GM12878 (cell line): ENCODE data around the gene GABRR1. TPM values are rescaled to one million over a fixed set of nuclear protein-coding genes. Genes with fewer than 3 reads are reported as not detected.

Experiments used
- ATAC-seq: fragments of 200-7000 bp; cut with Tn5 transposase; 3 replicates; pipeline ENCODE4 v1.9.1; 2020; ENCODE audit warnings: mild to moderate bottlenecking, moderate library complexity
- BruUV-seq: library from RNA; stranded (reverse); fragments of 400-500 nt; replicated peaks from 2 replicates; lab custom pipeline; 2021; lab: Mats Ljungman, UMichigan
- CTCF ChIA-PET: fragments of 300-600 bp; sonication (Branson Sonifier 250); formaldehyde crosslinking; extraction: SDS; loops from one replicate; lab custom pipeline; 2021; ENCODE audit warnings: inconsistent platforms; lab: Yijun Ruan, JAX
- POLR2A ChIA-PET: fragments of 350-600 bp; formaldehyde crosslinking; extraction: SDS; loops from one replicate; lab custom pipeline; 2021; ENCODE audit warnings: inconsistent platforms; lab: Charles Lee
- RAD21 ChIA-PET: fragments of 300-600 bp; sonication (Branson Sonifier 250); formaldehyde crosslinking; loops from one replicate; lab custom pipeline; 2023; ENCODE audit warnings: antibody characterized with exemption; ENCODE audit not compliant: unreplicated experiment; lab: Charles Lee
- SMC1A ChIA-PET: fragments of 300-600 bp; sonication (Branson Sonifier 250); formaldehyde crosslinking; loops from one replicate; lab custom pipeline; 2023; ENCODE audit not compliant: unreplicated experiment, uncharacterized antibody; lab: Charles Lee
- DNase-seq: peaks from one replicate; pipeline ENCODE4 v3.0.0-alpha.2; 2011; ENCODE audit warnings: low read depth, low spot score
- FAIRE-seq: peaks from 3 replicates; lab custom pipeline; 2011; peaks lifted over from hg19 to GRCh38; lab: Jason Lieb, UNC
- H2AFZ ChIP-seq: 2 replicates; pipeline ENCODE4 v1.6.0; 2011; ENCODE audit warnings: low read depth, low read length, control low read depth; ENCODE audit not compliant: control insufficient read depth
- H3K27ac ChIP-seq: 2 replicates; pipeline ENCODE4 v1.5.1; 2011; ENCODE audit warnings: control low read depth; ENCODE audit not compliant: control insufficient read depth, insufficient read depth
- H3K27me3 ChIP-seq, 2 experiments: replicated peaks in 1 of 2; 2 replicates each; pipeline versions ENCODE4 v1.6.0 to v1.6.1; 2011; ENCODE audit warnings: low read length in 1 of 2; ENCODE audit not compliant: control insufficient read depth in 2 of 2, insufficient read depth in 2 of 2
- H3K36me3 ChIP-seq, 2 experiments: 2 replicates each; pipeline ENCODE4 v1.5.1; 2011; ENCODE audit warnings: low read length in 1 of 2; ENCODE audit not compliant: control insufficient read depth in 2 of 2, insufficient read depth in 2 of 2
- H3K4me1 ChIP-seq: 2 replicates; pipeline ENCODE4 v1.6.1; 2011; ENCODE audit warnings: mild to moderate bottlenecking, low read length, moderate library complexity, mixed read lengths; ENCODE audit not compliant: control insufficient read depth, insufficient read depth
- H3K4me2 ChIP-seq: 2 replicates; pipeline ENCODE4 v1.6.0; 2011; ENCODE audit warnings: control low read depth; ENCODE audit not compliant: control insufficient read depth, insufficient read depth
- H3K4me3 ChIP-seq: fragments of 200-600 bp; sonication (generic); 2 replicates; pipeline ENCODE4 v1.5.1; 2016
- H3K79me2 ChIP-seq: 2 replicates; pipeline ENCODE4 v1.6.0; 2011; ENCODE audit warnings: low read length; ENCODE audit not compliant: control insufficient read depth, insufficient read depth
- H3K9ac ChIP-seq: 2 replicates; pipeline ENCODE4 v1.8.0; 2011; ENCODE audit warnings: low read length, control low read depth, mixed read lengths; ENCODE audit not compliant: control insufficient read depth, insufficient read depth
- H3K9me3 ChIP-seq: replicated peaks from 3 replicates; pipeline ENCODE4 v1.5.1; 2011; ENCODE audit warnings: mild to moderate bottlenecking, low read length; ENCODE audit not compliant: control insufficient read depth, insufficient read depth
- H4K20me1 ChIP-seq: 2 replicates; pipeline ENCODE4 v1.6.0; 2011; ENCODE audit not compliant: control insufficient read depth, insufficient read depth
- CHD1 ChIP-seq: IDR thresholded peaks from 2 replicates; pipeline ENCODE4 v1.6.1; 2012; ENCODE audit warnings: low read depth, low read length, improper control_type of control experiment
- CREM ChIP-seq: IDR thresholded peaks from 2 replicates; pipeline ENCODE4 v1.6.1; 2014; ENCODE audit warnings: antibody characterized with exemption, low read depth
- EED ChIP-seq: sonication (generic); IDR thresholded peaks from 2 replicates; pipeline ENCODE4 v1.6.1; 2016; ENCODE audit warnings: antibody characterized with exemption, low read depth
- IRF3 ChIP-seq: fragments of 450-650 bp; IDR thresholded peaks from 2 replicates; pipeline ENCODE4 v1.6.1; 2014; ENCODE audit warnings: mild to moderate bottlenecking
- LARP7 ChIP-seq: fragments of 450-650 bp; IDR thresholded peaks from 2 replicates; pipeline ENCODE4 v1.6.1; 2017; ENCODE audit warnings: mild to moderate bottlenecking
- MLLT1 ChIP-seq: fragments of 450-650 bp; IDR thresholded peaks from 2 replicates; pipeline ENCODE4 v1.6.1; 2016; ENCODE audit warnings: mild to moderate bottlenecking
- MYC ChIP-seq: IDR thresholded peaks from 2 replicates; pipeline ENCODE4 v1.6.1; 2011; ENCODE audit warnings: mild to moderate bottlenecking, low read length, moderate library complexity, inconsistent platforms; ENCODE audit not compliant: insufficient read depth, insufficient replicate concordance, insufficient read length, severe bottlenecking
- REST ChIP-seq: IDR thresholded peaks from 2 replicates; pipeline ENCODE4 v1.6.1; 2012; ENCODE audit warnings: mild to moderate bottlenecking, low read depth, low read length
- ZBTB40 ChIP-seq: fragments of 450-650 bp; IDR thresholded peaks from 2 replicates; pipeline ENCODE4 v1.6.1; 2016; ENCODE audit warnings: mild to moderate bottlenecking, moderate library complexity, borderline replicate concordance
- ZNF207 ChIP-seq: fragments of 450-650 bp; IDR thresholded peaks from 2 replicates; pipeline ENCODE4 v1.6.1; 2014; ENCODE audit warnings: antibody characterized with exemption, mild to moderate bottlenecking, borderline replicate concordance
- WGBS: methylation state at CpG from one replicate; pipeline ENCODE4 v1.1.6; 2016; ENCODE audit warnings: low lambda C conversion rate; ENCODE audit not compliant: insufficient replicate concordance, insufficient coverage; ENCODE audit errors: missing lambda C conversion rate; 5-methylcytosine and 5-hydroxymethylcytosine counted together
- in situ Hi-C: fragments of 300-500 bp; cut with MboI; formaldehyde crosslinking; loops from 9 replicates; pipeline ENCODE4 v1.14.3; 2018; ENCODE audit warnings: mixed read lengths
- intact Hi-C: fragments of 100-400 bp; cut with micrococcal nuclease; formaldehyde crosslinking; loops from one replicate; pipeline ENCODE4 v1.14.2; 2022; ENCODE audit not compliant: unreplicated experiment
- polyA plus RNA-seq, 11 experiments: library from polyadenylated mRNA; depleted of rRNA in 4 of 11; unstranded in 6 of 11; stranded (reverse) in 5 of 11; fragments of >200 nt; fragmentation: Nextera tagmentation in 4 of 11; fragmentation: Illumina TruSeq in 1 of 11; extraction: Ambion mirVana in 4 of 11; extraction: Trizol in 1 of 11; gene quantifications; 1 replicate in 1 of 11; 2 replicates in 10 of 11; pipeline versions ENCODE4 v1.2.1 to v1.2.3, GENCODE V29; 2011 to 2016; ENCODE audit warnings: inconsistent platforms in 2 of 11, missing spikeins in 2 of 11, low read depth in 1 of 11
- total RNA-seq, 4 experiments: library from RNA; depleted of rRNA in 3 of 4; stranded (reverse); fragments of >200 nt in 3 of 4; fragmentation: Illumina TruSeq in 1 of 4; extraction: Trizol in 1 of 4; gene quantifications; 2 replicates each; pipeline versions ENCODE4 v1.2.1 to v1.2.3, GENCODE V29; 2013 to 2021

GABRR1 gene
- total and polyA plus RNA-seq, 10 of the 15 experiments (the other 5 are each of a cell fraction or from before 2014, with no cell fraction given) = not detected

- TF ChIP-seq IRF3 = no peak
Measured at GRCh38 chr6:89221129-89221528, 4.0 kb upstream of the GABRR1 start (continued).

GRCh38 chr6:89216411-89216810, 747 bp downstream of the GABRR1 start:
- Histone ChIP-seq H3K4me1 (no peaks in the 10 kb centered on the region), H3K79me2 (no peaks in the 10 kb centered on the region), H3K9ac (no peak overlapping the region), H3K9me3 (no peaks in the 10 kb centered on the region), H3K36me3 (no peaks in the 10 kb centered on the region), H2AFZ (no peak overlapping the region), H3K27me3 (peaks cover 0 to 2% of the 10 kb centered on the region in 2 experiments; a peak in 1 of 4 replicates), H3K4me3 (no peak overlapping the region), H4K20me1 (no peaks in the 10 kb centered on the region), H3K4me2 (no peak overlapping the region), H3K27ac (no peak overlapping the region)
- ChIA-PET POLR2A (no interaction called here), CTCF (no interaction called here), SMC1A (no interaction called here), RAD21 (no interaction called here)
- intact Hi-C loops (no loop called here), in situ Hi-C loops (no loop called here)
- no TSS peak for BruUV-seq
- WGBS = 80% methylated on average over 4 of the region's 4 CpGs
- DNase-seq = no peak
- ATAC-seq = no peak
- TF ChIP-seq MLLT1 (no peak), CREM (no peak), MYC (no peak), ZNF207 (no peak), EED (no peak), LARP7 (no peak), REST (no peak), ZBTB40 (no peak), CHD1 (no peak)
- no peak for FAIRE-seq
